T-helper 2 cell (primary cell): Measurements from ENCODE around the gene TCF7L1.
"Not testable (repeated sequence)": the region's sequence is repeated elsewhere in the genome, so short reads cannot be mapped to it uniquely, and the experiment has no call there.

ENCODE experiments used
- DNase-seq, 5 experiments: peaks; one replicate each; pipeline versions ENCODE4 v3.0.0 to v3.0.0-alpha.2; 2012 to 2022

TCF7L1 gene

GRCh38 chr2:85327822-85328617 lies 194.8 kb downstream of the TCF7L1 start, which contains the start of gene TGOLN2:
TGOLN2 (minus strand) TSS chr2:85327989; CDS start chr2:85327962, 27 bp downstream.
- DNase-seq, result peak; percentile 88 to 97 (median 91)

- DNase-seq, result no peak
These were observed 196.0 kb downstream of the TCF7L1 start for GRCh38 chr2:85329181-85329651.

- DNase-seq, result not testable (repeated sequence)
These were observed 196.5 kb downstream of the TCF7L1 start for GRCh38 chr2:85329701-85330100.

GRCh38 chr2:85330839-85331636 lies 197.8 kb downstream of the TCF7L1 start:
- DNase-seq, result peak in 1 of 5 experiments; percentile 70

GRCh38 chr2:85333877-85334276 lies 200.7 kb downstream of the TCF7L1 start:
- not testable (repeated sequence) for DNase-seq

GRCh38 chr2:85334928-85335327 lies 201.7 kb downstream of the TCF7L1 start:
- no peak for DNase-seq

- no peak for DNase-seq
These were observed 207.1 kb downstream of the TCF7L1 start for GRCh38 chr2:85340034-85340892.

- no peak for DNase-seq
These were observed 208.3 kb downstream of the TCF7L1 start for GRCh38 chr2:85341269-85342029.

GRCh38 chr2:85342156-85342555 lies 209.0 kb downstream of the TCF7L1 start:
- no peak for DNase-seq

- not testable (repeated sequence) for DNase-seq
These were observed 210.2 kb downstream of the TCF7L1 start for GRCh38 chr2:85343207-85343895.

- no peak for DNase-seq
These were observed 211.3 kb downstream of the TCF7L1 start for GRCh38 chr2:85344356-85344954.

- DNase-seq, result no peak
These were observed 214.4 kb downstream of the TCF7L1 start for GRCh38 chr2:85347599-85347998.

- DNase-seq, result peak in 1 of 5 experiments; percentile 35
These were observed 220.7 kb downstream of the TCF7L1 start for GRCh38 chr2:85353876-85354285.

- DNase-seq, result peak; percentile 81 to 99 (median 96)
These were observed 221.3 kb downstream of the TCF7L1 start, which contains the start of the genes ELMOD3 and RETSAT for GRCh38 chr2:85354286-85355072. ELMOD3 (plus strand) TSS chr2:85354769; CDS start chr2:85357199, 2,430 bp downstream. RETSAT (minus strand) TSS chr2:85354528; CDS start chr2:85354507, 21 bp downstream.

- peak in 1 of 5 experiments; percentile 2 for DNase-seq
These were observed 221.8 kb downstream of the TCF7L1 start for GRCh38 chr2:85355073-85355410.

- peak in 1 of 5 experiments; percentile 24 for DNase-seq
These were observed 222.3 kb downstream of the TCF7L1 start for GRCh38 chr2:85355521-85355920.

- no peak for DNase-seq
These were observed 223.0 kb downstream of the TCF7L1 start for GRCh38 chr2:85356186-85356585.

- DNase-seq, result no peak
These were observed 224.5 kb downstream of the TCF7L1 start for GRCh38 chr2:85357736-85358135.
